ENCODE results near the gene CRTAC1. TPM values are rescaled to one million over a fixed set of nuclear protein-coding genes. Genes with fewer than 3 reads are reported as not detected.
A peak's percentile ranks its signal among the peaks of the same experiment; 100 is the strongest.

CRTAC1 gene
- total RNA-seq, 1 experiment from 2014 or later: 0.46 TPM

GRCh38 chr10:97991871-97992270 is 38.5 kb downstream of the CRTAC1 start:
- Histone ChIP-seq H3T11ph (ENCODE audit: low read length) (no peak overlapping the region), H4K20me1 (ENCODE audit: control insufficient read depth, insufficient read depth, insufficient read length) (no peaks in the 10 kb centered on the region), H3K4ac (ENCODE audit: low read depth, low read length) (no peak overlapping the region), H2AFZ (ENCODE audit: low read length) (no peak overlapping the region), H2BK5ac (ENCODE audit: insufficient read length, low read length) (no peak overlapping the region), H2AK5ac (ENCODE audit: insufficient read length, low read length) (no peak overlapping the region), H3K14ac (ENCODE audit: insufficient read depth, low read length) (no peak overlapping the region), H3K56ac (ENCODE audit: insufficient read length, low read depth, low read length) (no peak overlapping the region), H3K9me3 (ENCODE audit: control insufficient read depth, low read depth, low read length) (no peaks in the 10 kb centered on the region), H3K23ac (ENCODE audit: insufficient read length, low read depth, low read length) (no peak overlapping the region), H3K27me3 (ENCODE audit: insufficient read depth, low read length) (no peaks in the 10 kb centered on the region), H3K23me2 (ENCODE audit: insufficient read length, low read depth, low read length, poor library complexity, severe bottlenecking) (no peaks in the 10 kb centered on the region), H4K5ac (ENCODE audit: insufficient read length, low read depth, low read length) (no peak overlapping the region), H2BK15ac (ENCODE audit: low read depth, low read length) (no peak overlapping the region), H2BK20ac (ENCODE audit: low read depth, low read length, poor library complexity, severe bottlenecking) (no peak overlapping the region), H2BK12ac (ENCODE audit: insufficient read length, low read depth, low read length) (no peak overlapping the region), H3K27ac (ENCODE audit: insufficient read length, low read depth, low read length) (no peak overlapping the region), H3K4me2 (ENCODE audit: insufficient read depth, insufficient read length, low read length) (no peak overlapping the region), H4K8ac (replicated peaks; ENCODE audit: insufficient read length, low read depth, low read length) (no peak overlapping the region), H3K4me1 (ENCODE audit: insufficient read depth, low read length) (no peaks in the 10 kb centered on the region), H3K79me1 (ENCODE audit: insufficient read depth, low read depth, low read length, poor library complexity, severe bottlenecking) (no peaks in the 10 kb centered on the region), H4K91ac (ENCODE audit: insufficient read length, low read depth, low read length) (no peak overlapping the region), H3K18ac (ENCODE audit: insufficient read length, low read depth, low read length) (no peak overlapping the region), H3K9ac (ENCODE audit: extremely low read depth, insufficient read length, low read length) (no peak overlapping the region), H2BK120ac (ENCODE audit: low read depth, low read length, poor library complexity, severe bottlenecking) (no peak overlapping the region), H3K79me2 (ENCODE audit: insufficient read depth, low read length) (no peaks in the 10 kb centered on the region)
- peak; percentile 60 for DNase-seq
- Mint-ChIP-seq H3K4me1 (no peaks in the 10 kb centered on the region), H3K27me3 (ENCODE audit: low read depth) (peaks cover 25% of the 10 kb centered on the region), H3K9me3 (no peaks in the 10 kb centered on the region), H3K27ac (no peak overlapping the region), H3K36me3 (ENCODE audit: insufficient read depth in 1 of 3, low read depth in 3 of 3) (no peaks in the 10 kb centered on the region), H3K4me3 (no peak overlapping the region)
- WGBS (ENCODE audit: extremely low coverage, insufficient read length, low lambda C conversion rate): no CpG with 5 or more reads among the region's 2 CpGs
- TF ChIP-seq, protein P1, sequence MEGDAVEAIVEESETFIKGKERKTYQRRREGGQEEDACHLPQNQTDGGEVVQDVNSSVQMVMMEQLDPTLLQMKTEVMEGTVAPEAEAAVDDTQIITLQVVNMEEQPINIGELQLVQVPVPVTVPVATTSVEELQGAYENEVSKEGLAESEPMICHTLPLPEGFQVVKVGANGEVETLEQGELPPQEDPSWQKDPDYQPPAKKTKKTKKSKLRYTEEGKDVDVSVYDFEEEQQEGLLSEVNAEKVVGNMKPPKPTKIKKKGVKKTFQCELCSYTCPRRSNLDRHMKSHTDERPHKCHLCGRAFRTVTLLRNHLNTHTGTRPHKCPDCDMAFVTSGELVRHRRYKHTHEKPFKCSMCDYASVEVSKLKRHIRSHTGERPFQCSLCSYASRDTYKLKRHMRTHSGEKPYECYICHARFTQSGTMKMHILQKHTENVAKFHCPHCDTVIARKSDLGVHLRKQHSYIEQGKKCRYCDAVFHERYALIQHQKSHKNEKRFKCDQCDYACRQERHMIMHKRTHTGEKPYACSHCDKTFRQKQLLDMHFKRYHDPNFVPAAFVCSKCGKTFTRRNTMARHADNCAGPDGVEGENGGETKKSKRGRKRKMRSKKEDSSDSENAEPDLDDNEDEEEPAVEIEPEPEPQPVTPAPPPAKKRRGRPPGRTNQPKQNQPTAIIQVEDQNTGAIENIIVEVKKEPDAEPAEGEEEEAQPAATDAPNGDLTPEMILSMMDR (conservative IDR thresholded peaks at IDR 0.05): no peak

Measured in H9 (cell line).